NCI-H748 (cell line): ENCODE data around the gene SLC6A11.

Experiments used
- DNase-seq: peaks from one replicate; lab custom pipeline; 2025; ENCODE audit not compliant: unreplicated experiment; lab: John Stamatoyannopoulos, UW

The SLC6A11 gene

GRCh38 chr3:10975695-10976234 is 159.7 kb downstream of the SLC6A11 start:
- DNase-seq: no peak

GRCh38 chr3:10976770-10977169 is 160.7 kb downstream of the SLC6A11 start:
- no peak for DNase-seq

- DNase-seq: no peak
These were observed 162.0 kb downstream of the SLC6A11 start for GRCh38 chr3:10977892-10978510.

GRCh38 chr3:10978956-10979355 is 162.9 kb downstream of the SLC6A11 start:
- DNase-seq: no peak

GRCh38 chr3:10980312-10980711 is 164.3 kb downstream of the SLC6A11 start:
- no peak for DNase-seq

- no peak for DNase-seq
These were observed 165.0 kb downstream of the SLC6A11 start for GRCh38 chr3:10981031-10981430.

- no peak for DNase-seq
These were observed 165.9 kb downstream of the SLC6A11 start for GRCh38 chr3:10981961-10982360.

- DNase-seq: no peak
These were observed 166.8 kb downstream of the SLC6A11 start for GRCh38 chr3:10982782-10983181.

- peak; percentile 25 for DNase-seq
These were observed 167.3 kb downstream of the SLC6A11 start for GRCh38 chr3:10983219-10983916.

- no peak for DNase-seq
These were observed 168.4 kb downstream of the SLC6A11 start for GRCh38 chr3:10984371-10984896.

GRCh38 chr3:10985181-10985580 is 169.2 kb downstream of the SLC6A11 start:
- no peak for DNase-seq

GRCh38 chr3:10986592-10986991 is 170.6 kb downstream of the SLC6A11 start:
- no peak for DNase-seq

- no peak for DNase-seq
These were observed 172.1 kb downstream of the SLC6A11 start for GRCh38 chr3:10988001-10988665.

- DNase-seq: no peak
These were observed 173.0 kb downstream of the SLC6A11 start for GRCh38 chr3:10988991-10989484.
